ENCODE results near the gene PPP2R5C.

PPP2R5C gene

GRCh38 chr14:101950100-101950499 is 188.6 kb downstream of the PPP2R5C start:
- DNase-seq (ENCODE audit: low spot score), result no peak

DNA sequence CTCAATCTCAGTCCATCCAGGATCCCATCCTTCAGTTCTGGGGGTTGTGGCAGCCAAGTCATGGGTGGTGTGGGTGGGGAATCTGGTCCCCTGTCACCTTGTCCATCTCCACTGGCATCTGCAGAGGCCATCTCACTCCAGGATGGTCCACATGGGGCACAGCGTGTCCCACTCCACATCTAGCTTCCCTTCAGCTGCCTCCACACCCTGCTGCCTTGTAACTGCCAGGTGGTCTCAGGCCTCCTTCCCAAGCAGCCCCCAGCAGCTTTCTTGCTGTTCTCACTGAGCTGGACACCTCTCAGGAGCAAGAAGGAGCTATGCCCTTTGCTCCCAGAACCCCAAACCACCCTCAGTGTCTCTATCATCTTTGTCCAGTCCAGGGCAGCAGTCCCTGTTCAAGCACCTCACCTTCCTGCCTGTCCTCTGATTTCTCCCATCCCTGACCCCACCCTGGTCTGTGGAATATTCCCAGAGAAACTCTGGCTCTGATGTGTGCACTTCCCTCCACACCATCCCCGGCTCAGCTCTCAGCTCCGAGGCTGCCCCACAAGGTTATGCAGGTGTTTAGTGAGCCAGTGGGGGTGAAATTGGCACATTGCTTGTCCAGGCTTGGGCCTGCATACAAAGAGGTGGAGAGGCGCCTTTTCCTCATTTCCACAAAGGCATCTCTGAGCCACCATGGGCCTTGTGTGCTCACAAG is 189.2 kb downstream of the PPP2R5C start:
- DNase-seq (ENCODE audit: low spot score), result no peak

DNA sequence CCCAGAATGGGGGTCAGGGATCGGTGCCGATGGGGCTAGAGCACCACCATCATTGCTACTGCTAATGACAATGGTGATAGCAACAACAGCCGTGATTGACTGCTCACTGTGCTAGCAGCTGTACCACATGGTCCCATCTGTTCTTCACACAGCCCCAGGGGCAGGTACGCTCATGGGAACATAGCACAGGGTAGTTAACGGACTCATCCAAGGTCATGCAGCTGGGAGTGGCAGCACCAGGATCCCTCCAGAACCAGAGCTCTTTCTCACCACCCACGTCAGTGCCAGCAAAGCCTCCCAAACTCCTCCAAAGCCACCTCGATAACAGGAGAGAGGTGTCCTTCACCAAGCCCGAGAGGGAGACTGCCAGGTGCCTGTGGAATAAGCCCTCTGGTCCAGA is 191.6 kb downstream of the PPP2R5C start:
- no peak for DNase-seq (ENCODE audit: low spot score)

DNA sequence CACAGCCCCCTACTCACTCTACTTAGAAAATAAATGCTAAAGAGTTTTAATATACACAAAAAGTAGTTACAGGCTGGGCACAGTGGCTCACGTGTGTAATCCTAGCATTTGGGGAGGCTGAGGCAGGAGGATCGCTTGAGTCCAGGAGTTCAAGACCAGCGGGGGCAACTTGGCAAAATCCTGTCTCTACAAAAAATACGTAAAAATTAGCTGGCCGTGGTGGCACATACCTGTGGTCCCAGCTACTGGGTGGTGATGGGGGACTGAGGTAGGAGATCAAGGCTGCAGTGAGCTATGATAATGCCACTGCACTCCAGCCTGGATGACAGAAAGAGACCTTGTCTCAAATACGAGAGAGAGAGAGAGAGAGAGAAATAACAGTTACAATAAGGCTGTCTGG is 193.0 kb downstream of the PPP2R5C start:
- no peak for DNase-seq (ENCODE audit: low spot score)

GRCh38 chr14:101955695-101956161 is 194.2 kb downstream of the PPP2R5C start:
- DNase-seq (ENCODE audit: low spot score), result no peak

GRCh38 chr14:101956179-101956885 is 194.8 kb downstream of the PPP2R5C start:
- DNase-seq (ENCODE audit: low spot score), result no peak

DNA sequence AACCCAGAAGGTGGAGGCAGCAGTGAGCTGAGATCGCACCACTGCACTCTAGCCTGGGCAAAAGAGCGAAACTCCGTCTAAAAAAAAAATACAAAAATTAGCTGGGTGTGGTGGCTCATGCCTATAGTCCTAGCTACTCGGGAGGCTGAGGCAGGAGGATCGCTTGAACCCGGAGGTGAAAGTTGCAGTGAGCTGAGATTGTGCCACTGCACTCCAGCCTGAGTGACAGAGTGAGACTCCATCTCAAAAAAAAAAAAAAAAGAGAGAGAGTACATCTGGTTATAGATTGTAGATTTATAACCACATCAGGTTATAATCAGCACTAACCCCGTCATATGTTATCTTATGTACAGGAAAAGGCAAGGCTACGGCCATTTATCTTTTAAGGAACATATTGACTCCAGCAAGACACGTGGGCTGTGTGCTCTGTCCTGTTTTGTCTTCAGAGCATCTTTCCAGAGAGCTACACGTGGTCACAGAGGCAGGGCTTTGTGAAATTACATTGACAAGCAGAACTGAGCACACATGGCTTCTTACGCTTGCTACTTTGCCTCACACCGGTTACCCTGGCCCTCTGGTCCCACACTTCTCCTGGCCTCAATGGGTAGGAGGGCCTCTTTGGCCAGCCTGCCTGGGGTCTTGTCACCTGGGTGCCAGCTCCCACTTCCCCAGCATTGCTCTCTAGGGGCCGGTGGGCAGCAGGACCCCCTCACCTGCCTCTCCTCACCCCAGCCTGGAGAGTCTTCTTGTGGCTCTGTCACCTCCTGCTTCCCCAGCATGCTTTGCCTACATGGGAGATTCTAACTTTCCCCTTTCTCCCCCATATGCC is 196.1 kb downstream of the PPP2R5C start:
- DNase-seq (ENCODE audit: low spot score), result no peak

GRCh38 chr14:101958418-101959180 is 197.1 kb downstream of the PPP2R5C start:
- no peak for DNase-seq (ENCODE audit: low spot score)

DNA sequence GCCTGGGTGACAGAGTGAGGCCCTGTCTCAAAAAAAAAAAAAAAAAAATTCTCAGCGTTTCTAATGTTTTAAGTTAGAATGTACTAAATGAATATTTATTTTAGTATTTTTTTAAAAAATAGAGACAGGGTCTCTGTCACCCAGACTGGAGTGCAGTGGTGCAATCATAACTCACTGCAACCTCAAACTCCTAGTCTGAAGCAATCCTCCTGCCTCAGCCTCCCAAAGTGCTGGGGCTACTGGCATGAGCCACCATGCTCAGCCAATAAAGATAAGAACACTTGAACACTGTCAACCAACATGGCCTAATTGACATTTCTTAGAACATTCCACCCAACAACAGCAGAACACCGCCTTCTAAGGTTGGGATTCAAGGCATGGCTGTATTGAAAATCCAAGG is 197.8 kb downstream of the PPP2R5C start:
- DNase-seq (ENCODE audit: low spot score), result no peak

- no peak for DNase-seq (ENCODE audit: low spot score)
These were observed 198.7 kb downstream of the PPP2R5C start for GRCh38 chr14:101960225-101960624.

- peak; percentile 81 for DNase-seq (ENCODE audit: low spot score)
These were observed 199.7 kb downstream of the PPP2R5C start for GRCh38 chr14:101961011-101961721.

DNA sequence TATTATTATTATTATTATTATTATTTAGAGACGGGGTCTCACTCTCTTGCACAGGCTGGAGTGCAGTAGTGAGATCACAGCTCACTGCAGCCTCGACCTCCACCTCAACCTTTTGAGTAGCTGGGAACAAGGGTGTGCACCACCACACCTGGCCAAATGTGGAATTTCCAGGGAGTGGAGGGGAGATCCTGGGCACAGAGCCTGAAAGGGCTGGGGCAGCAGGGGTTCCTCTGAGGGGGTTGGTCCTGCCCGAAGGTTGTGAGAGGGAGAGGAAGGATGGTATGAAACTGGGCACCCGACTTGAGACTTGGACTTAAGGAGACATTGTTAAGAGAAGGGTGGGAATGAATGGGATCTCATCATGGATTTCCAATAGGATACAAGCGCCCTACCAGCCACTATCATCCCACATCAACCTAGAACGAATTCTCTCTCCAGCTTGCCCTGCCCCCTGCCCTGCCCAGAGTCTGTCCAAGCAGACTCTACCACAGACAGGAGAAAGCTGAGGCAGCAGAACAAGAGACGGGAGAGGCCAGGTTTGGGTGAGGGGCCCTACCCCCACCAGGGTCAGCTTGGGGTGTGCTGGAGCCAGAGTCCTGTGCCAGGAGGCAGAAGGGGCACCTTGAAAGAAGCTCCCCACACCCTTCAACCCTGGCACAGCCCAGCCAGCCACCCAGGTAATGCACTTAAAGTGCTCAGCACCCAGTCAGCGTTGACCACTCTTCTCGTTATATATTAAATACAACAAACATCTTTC is 200.4 kb downstream of the PPP2R5C start:
- DNase-seq (ENCODE audit: low spot score), result no peak

DNA sequence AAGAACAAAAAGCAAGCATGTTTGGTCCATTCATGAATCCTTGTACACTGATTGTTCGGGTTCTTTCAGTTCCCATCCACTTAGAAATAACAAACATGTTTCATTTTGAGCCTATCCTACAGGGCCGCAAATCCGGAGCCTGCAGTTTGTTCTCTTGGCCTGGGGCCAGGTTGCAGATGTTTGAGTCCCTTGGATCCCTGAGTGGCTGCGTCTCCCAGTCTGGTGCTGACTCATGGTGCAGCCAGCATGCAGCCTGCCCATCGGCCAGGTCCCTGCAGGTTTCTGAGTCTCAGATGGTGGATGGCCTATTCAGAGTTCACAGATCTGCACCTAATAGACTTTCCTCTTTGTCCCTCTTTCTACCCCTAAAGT is 201.0 kb downstream of the PPP2R5C start:
- peak; percentile 73 for DNase-seq (ENCODE audit: low spot score)

DNA sequence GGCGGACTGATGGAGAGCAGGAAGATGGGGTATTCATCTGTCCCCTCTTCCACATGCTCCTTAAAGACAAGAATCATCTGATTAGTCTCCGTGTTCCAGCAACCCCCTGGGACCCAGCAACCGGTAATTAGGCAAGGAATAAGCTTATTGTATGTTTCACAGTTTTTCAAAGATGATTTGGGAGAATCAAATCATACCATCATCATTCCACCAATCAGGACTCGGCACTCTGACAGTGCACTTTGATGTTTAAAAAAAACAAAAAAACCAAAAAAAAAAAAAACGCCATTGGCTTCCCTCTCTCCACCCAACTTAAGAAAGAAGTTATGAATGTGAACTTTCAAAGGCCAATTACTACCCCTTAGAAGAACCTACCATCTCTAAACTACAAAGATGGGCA is 201.5 kb downstream of the PPP2R5C start:
- DNase-seq (ENCODE audit: low spot score), result no peak

GRCh38 chr14:101963656-101964296 is 202.3 kb downstream of the PPP2R5C start:
- DNase-seq (ENCODE audit: low spot score), result no peak

- DNase-seq (ENCODE audit: low spot score), result peak; percentile 96
These were observed 203.0 kb downstream of the PPP2R5C start, which contains the start of gene DYNC1H1 for GRCh38 chr14:101964297-101965180. DYNC1H1 (plus strand) TSS chr14:101964573; CDS start chr14:101964692, 119 bp downstream.

GRCh38 chr14:101965181-101965544 is 203.7 kb downstream of the PPP2R5C start:
- peak; percentile 68 for DNase-seq (ENCODE audit: low spot score)

DNA sequence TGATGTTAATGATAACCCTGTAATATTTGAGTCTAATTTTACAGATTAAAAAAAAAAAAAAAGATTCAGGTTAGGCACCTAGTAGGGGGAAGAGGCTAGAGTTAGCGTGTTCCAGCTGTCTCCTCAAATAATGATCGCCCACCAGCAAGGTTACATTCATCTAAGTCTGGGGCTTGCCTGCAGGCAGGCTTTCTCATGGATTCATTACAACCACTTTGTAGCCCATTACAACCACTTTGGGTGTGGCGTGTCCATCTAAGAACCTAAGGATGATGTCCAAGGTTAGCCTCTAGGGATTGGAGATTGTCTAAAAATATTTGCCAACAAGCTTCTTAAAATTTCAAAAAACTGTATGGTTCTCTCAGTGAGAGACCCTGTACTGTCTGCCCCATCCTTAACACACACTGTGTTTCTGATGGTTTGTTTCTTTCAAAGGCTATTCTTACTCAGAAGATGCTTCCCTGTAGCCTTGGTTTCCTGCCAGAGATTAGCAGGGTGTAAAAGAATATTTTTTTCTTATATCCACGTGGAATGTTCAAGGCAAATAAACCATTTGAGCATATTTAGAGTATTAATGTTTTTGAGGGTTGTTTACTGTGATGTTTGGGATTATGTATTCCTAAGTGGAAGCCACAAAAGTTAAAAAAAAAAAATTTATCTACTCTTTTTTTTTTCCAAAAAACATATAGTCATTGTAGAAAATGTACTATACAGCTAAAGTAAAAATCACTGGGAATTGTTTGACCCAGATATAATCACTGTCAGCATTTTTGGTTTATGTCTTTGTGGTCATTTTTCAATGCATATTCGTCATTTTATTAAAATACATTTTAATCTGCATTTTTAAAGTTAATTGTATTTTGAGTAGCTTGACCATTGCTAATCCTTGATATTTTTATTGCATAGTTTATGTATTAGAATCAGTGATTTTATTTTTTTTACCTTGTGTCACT is 204.5 kb downstream of the PPP2R5C start:
- no peak for DNase-seq (ENCODE audit: low spot score)
